Keratinocyte (primary cell): ENCODE measurements around the gene ATP5F1B. TPM values are rescaled to one million over a fixed set of nuclear protein-coding genes. Genes with fewer than 3 reads are reported as not detected.

Experiments used
- DNase-seq: peaks from one replicate; pipeline ENCODE4 v3.0.0-alpha.2; 2011; ENCODE audit warnings: low read depth, missing footprints, low spot score
- FAIRE-seq: peaks from 2 replicates; lab custom pipeline; 2011; peaks lifted over from hg19 to GRCh38; lab: Jason Lieb, UNC
- H2AFZ ChIP-seq: 2 replicates; pipeline ENCODE4 v1.6.0; 2012; ENCODE audit warnings: low read length, control low read depth, inconsistent platforms; ENCODE audit not compliant: control insufficient read depth
- H3K27ac ChIP-seq: 2 replicates; pipeline ENCODE4 v1.5.1; 2011; ENCODE audit warnings: low read length; ENCODE audit not compliant: control insufficient read depth, insufficient read depth
- H3K27me3 ChIP-seq: 3 replicates; pipeline ENCODE4 v1.6.0; 2011; ENCODE audit warnings: low read length; ENCODE audit not compliant: control insufficient read depth, insufficient read depth; ENCODE audit errors: extremely low read depth
- H3K36me3 ChIP-seq, 2 experiments: 2 replicates in 1 of 2; 3 replicates in 1 of 2; pipeline ENCODE4 v1.5.1; 2011; ENCODE audit warnings: low read length in 2 of 2, mild to moderate bottlenecking in 1 of 2; ENCODE audit not compliant: control insufficient read depth in 2 of 2, insufficient read depth in 2 of 2; ENCODE audit errors: extremely low read depth in 1 of 2
- H3K4me1 ChIP-seq: 3 replicates; pipeline ENCODE4 v1.5.1; 2011; ENCODE audit warnings: low read length; ENCODE audit not compliant: control insufficient read depth, insufficient read depth; ENCODE audit errors: extremely low read depth
- H3K4me2 ChIP-seq: 3 replicates; pipeline ENCODE4 v1.6.0; 2011; ENCODE audit warnings: low read depth, low read length; ENCODE audit not compliant: control insufficient read depth, insufficient read depth; ENCODE audit errors: extremely low read depth
- H3K4me3 ChIP-seq, 3 experiments: fragments of 200-600 bp in 1 of 3; sonication (generic) in 1 of 3; 2 replicates in 2 of 3; 3 replicates in 1 of 3; pipeline ENCODE4 v1.5.1; 2011 to 2016; ENCODE audit warnings: low read length in 3 of 3, mild to moderate bottlenecking in 3 of 3, control low read depth in 2 of 3, inconsistent platforms in 1 of 3, low read depth in 1 of 3, mixed read lengths in 1 of 3, mixed run types in 1 of 3, moderate library complexity in 1 of 3; ENCODE audit not compliant: control insufficient read depth in 2 of 3, insufficient read depth in 2 of 3; ENCODE audit errors: extremely low read depth in 1 of 3
- H3K79me2 ChIP-seq: 2 replicates; pipeline ENCODE4 v1.6.0; 2012; ENCODE audit warnings: low read length; ENCODE audit not compliant: control insufficient read depth, insufficient read depth
- H3K9ac ChIP-seq: 3 replicates; pipeline ENCODE4 v1.6.0; 2011; ENCODE audit warnings: low read length; ENCODE audit not compliant: control insufficient read depth, insufficient read depth; ENCODE audit errors: extremely low read depth
- H3K9me1 ChIP-seq: 3 replicates; pipeline ENCODE4 v1.6.0; 2011; ENCODE audit warnings: low read length; ENCODE audit not compliant: control insufficient read depth, insufficient read depth; ENCODE audit errors: extremely low read depth
- H3K9me3 ChIP-seq: 2 replicates; pipeline ENCODE4 v1.5.1; 2012; ENCODE audit warnings: low read depth, low read length; ENCODE audit not compliant: control insufficient read depth
- H4K20me1 ChIP-seq: 3 replicates; pipeline ENCODE4 v1.6.0; 2011; ENCODE audit warnings: low read length; ENCODE audit not compliant: control insufficient read depth, insufficient read depth; ENCODE audit errors: extremely low read depth
- EZH2 ChIP-seq: IDR thresholded peaks from one replicate; pipeline ENCODE4 v1.6.1; 2012; ENCODE audit warnings: inconsistent platforms, mild to moderate bottlenecking, low read length, moderate library complexity
- dilution Hi-C: fragments of 300-500 bp; cut with MboI; formaldehyde crosslinking; loops from one replicate; pipeline ENCODE4 v1.7.0; 2020; ENCODE audit warnings: low sequenced_read_pairs; ENCODE audit not compliant: extremely low pct_ligation_motif_present
- polyA plus RNA-seq, 5 experiments: library from polyadenylated mRNA; depleted of rRNA in 3 of 5; stranded (reverse) in 3 of 5; stranded (forward) in 1 of 5; unstranded in 1 of 5; fragments of >200 nt; gene quantifications; 1 replicate in 1 of 5; 2 replicates in 3 of 5; 3 replicates in 1 of 5; pipeline versions ENCODE4 v1.2.1 to v1.2.3, GENCODE V29; 2011 to 2012; ENCODE audit warnings: missing spikeins in 2 of 5, low read depth in 1 of 5, low replicate concordance in 1 of 5
- TF ChIP-seq, protein P1 (sequence below), 3 experiments: IDR thresholded peaks in 1 of 3; conservative IDR thresholded peaks in 1 of 3; optimal IDR thresholded peaks in 1 of 3; 2 replicates in 2 of 3; 3 replicates in 1 of 3; pipeline versions ENCODE3 to v1.5.1; 2011; ENCODE audit warnings: low read length in 3 of 3, mild to moderate bottlenecking in 3 of 3, moderate library complexity in 2 of 3, control low read depth in 1 of 3, inconsistent platforms in 1 of 3; ENCODE audit not compliant: insufficient read depth in 2 of 3; ENCODE audit errors: extremely low read depth in 1 of 3

ATP5F1B gene
- polyA plus RNA-seq, 1 donor (not counting 4 experiments of a cell fraction or from before 2014, with no cell fraction given): 1,488 TPM

DNA sequence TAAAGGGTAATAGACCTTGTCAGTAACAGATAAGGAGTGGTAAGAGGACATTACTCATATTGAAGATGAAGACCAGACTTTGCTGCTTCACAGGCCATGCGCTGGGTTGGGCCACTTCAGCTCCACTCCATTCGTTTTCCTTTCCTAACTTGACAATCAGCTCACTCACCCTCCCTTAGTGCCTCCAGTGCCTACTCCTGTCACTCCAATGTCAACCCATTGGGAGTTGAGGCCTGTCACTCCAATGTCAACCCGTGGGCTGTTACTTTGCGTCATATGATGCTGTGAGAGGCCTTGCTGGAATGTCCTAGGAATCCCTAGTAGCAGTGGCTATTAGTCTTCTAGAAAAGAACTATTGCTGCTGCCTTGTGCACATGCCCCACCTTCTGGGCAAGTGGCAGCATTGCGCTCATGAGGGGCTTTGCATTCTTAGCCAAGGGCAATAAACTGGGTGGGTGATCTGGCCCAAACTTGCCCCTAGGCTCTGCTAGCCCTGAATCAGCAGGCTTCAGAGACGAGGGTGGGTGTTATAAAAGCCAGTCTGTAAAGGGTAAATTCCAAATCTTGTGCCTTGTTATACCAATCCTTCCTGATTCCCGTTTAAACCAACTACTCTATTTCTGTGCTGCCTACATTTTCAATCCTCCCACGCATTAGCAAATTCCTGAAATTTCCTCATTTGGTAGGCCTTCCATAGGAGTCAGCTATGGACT, 51.7 kb downstream of the ATP5F1B start:
- Histone ChIP-seq H4K20me1 (no peaks in the 10 kb centered on the region), H3K9me1 (no peaks in the 10 kb centered on the region), H3K27ac (peak overlapping the region; percentile 15), H3K4me3 (no peak overlapping the region), H3K79me2 (no peaks in the 10 kb centered on the region), H3K4me2 (no peak overlapping the region), H3K4me1 (peaks cover 8% of the 10 kb centered on the region), H3K9ac (no peak overlapping the region), H3K36me3 (peaks cover 35 to 36% of the 10 kb centered on the region in 2 experiments), H2AFZ (no peak overlapping the region), H3K9me3 (no peaks in the 10 kb centered on the region), H3K27me3 (no peaks in the 10 kb centered on the region)
- dilution Hi-C loops: no loop called here
- FAIRE-seq (no peak), DNase-seq (peak; percentile 32)
- TF ChIP-seq EZH2: no peak
- TF ChIP-seq, protein P1, sequence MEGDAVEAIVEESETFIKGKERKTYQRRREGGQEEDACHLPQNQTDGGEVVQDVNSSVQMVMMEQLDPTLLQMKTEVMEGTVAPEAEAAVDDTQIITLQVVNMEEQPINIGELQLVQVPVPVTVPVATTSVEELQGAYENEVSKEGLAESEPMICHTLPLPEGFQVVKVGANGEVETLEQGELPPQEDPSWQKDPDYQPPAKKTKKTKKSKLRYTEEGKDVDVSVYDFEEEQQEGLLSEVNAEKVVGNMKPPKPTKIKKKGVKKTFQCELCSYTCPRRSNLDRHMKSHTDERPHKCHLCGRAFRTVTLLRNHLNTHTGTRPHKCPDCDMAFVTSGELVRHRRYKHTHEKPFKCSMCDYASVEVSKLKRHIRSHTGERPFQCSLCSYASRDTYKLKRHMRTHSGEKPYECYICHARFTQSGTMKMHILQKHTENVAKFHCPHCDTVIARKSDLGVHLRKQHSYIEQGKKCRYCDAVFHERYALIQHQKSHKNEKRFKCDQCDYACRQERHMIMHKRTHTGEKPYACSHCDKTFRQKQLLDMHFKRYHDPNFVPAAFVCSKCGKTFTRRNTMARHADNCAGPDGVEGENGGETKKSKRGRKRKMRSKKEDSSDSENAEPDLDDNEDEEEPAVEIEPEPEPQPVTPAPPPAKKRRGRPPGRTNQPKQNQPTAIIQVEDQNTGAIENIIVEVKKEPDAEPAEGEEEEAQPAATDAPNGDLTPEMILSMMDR (optimal IDR thresholded peaks at IDR 0.05 in 1 of 3, IDR thresholded peaks at IDR 0.05 in 1 of 3, conservative IDR thresholded peaks at IDR 0.05 in 1 of 3; ENCODE audit: extremely low read depth in 1 of 3, insufficient read depth in 2 of 3, low read length in 3 of 3): peak; percentile 77 to 94 (median 84)

DNA sequence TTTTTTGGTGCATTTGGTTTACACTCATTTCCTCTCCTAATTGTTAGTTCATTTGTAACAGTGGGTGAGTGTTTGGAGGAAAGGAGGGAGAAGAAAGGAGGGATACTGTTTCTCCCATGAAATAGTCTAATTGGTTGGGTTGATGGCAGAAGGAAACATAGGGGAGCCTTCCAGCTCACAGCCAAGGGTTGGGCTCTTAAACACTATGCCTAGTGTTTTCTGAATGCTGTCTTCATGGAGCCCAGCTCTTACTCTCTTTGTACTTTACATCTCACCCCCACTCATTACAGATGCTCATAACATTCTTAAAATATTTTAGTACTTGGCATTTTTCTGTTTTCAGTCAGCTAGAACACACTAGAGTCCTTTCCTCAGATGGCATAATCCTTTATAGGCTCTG, 53.8 kb downstream of the ATP5F1B start:
- no peak overlapping the region for H2AFZ ChIP-seq
- TF ChIP-seq, protein P1 (optimal IDR thresholded peaks at IDR 0.05 in 1 of 3, IDR thresholded peaks at IDR 0.05 in 1 of 3, conservative IDR thresholded peaks at IDR 0.05 in 1 of 3; ENCODE audit: extremely low read depth in 1 of 3, insufficient read depth in 2 of 3, low read length in 3 of 3): no peak
- TF ChIP-seq EZH2: no peak
- no peaks in the 10 kb centered on the region for H3K79me2 ChIP-seq
- H3K4me3 ChIP-seq: no peak overlapping the region
- H4K20me1 ChIP-seq: no peaks in the 10 kb centered on the region
- H3K4me2 ChIP-seq: no peak overlapping the region
- H3K9me1 ChIP-seq: no peaks in the 10 kb centered on the region
- dilution Hi-C loops: no loop called here
- peaks cover 8% of the 10 kb centered on the region for H3K4me1 ChIP-seq
- DNase-seq (no peak), FAIRE-seq (no peak)
- no peaks in the 10 kb centered on the region for H3K9me3 ChIP-seq
- H3K27ac ChIP-seq: no peak overlapping the region
- no peaks in the 10 kb centered on the region for H3K27me3 ChIP-seq
- peaks cover 36 to 47% of the 10 kb centered on the region in 2 experiments for H3K36me3 ChIP-seq
- no peak overlapping the region for H3K9ac ChIP-seq
